ENCODE measurements around the gene KCNIP4.
"Not testable (repeated sequence)": the region's sequence is repeated elsewhere in the genome, so short reads cannot be mapped to it uniquely, and the experiment has no call there.

Gene KCNIP4

GRCh38 chr4:21452931-21453330 is 495.6 kb downstream of the KCNIP4 start:
- DNase-seq: no peak

- DNase-seq: no peak
These were observed 497.5 kb downstream of the KCNIP4 start for GRCh38 chr4:21451032-21451431.

- DNase-seq: no peak
These were observed 498.2 kb downstream of the KCNIP4 start for GRCh38 chr4:21450331-21450730.

- no peak for DNase-seq
These were observed 501.1 kb downstream of the KCNIP4 start for GRCh38 chr4:21447301-21448054.

- no peak for DNase-seq
These were observed 528.4 kb downstream of the KCNIP4 start for GRCh38 chr4:21420166-21420565.

- no peak for DNase-seq
These were observed 532.8 kb downstream of the KCNIP4 start for GRCh38 chr4:21415728-21416127.

GRCh38 chr4:21413807-21414370 is 534.7 kb downstream of the KCNIP4 start:
- DNase-seq: no peak

GRCh38 chr4:21411086-21411485 is 537.5 kb downstream of the KCNIP4 start:
- DNase-seq: no peak

GRCh38 chr4:21410372-21410771 is 538.2 kb downstream of the KCNIP4 start:
- no peak for DNase-seq

GRCh38 chr4:21387683-21388082 is 560.9 kb downstream of the KCNIP4 start:
- DNase-seq: no peak

GRCh38 chr4:21386166-21386780 is 562.3 kb downstream of the KCNIP4 start:
- DNase-seq: no peak

- DNase-seq: no peak
These were observed 562.9 kb downstream of the KCNIP4 start for GRCh38 chr4:21385706-21386105.

- DNase-seq: no peak
These were observed 564.0 kb downstream of the KCNIP4 start for GRCh38 chr4:21384609-21385008.

GRCh38 chr4:21380861-21381260 is 567.7 kb downstream of the KCNIP4 start:
- no peak for DNase-seq

- no peak for DNase-seq
These were observed 571.5 kb downstream of the KCNIP4 start for GRCh38 chr4:21377046-21377445.

- DNase-seq: no peak
These were observed 572.4 kb downstream of the KCNIP4 start for GRCh38 chr4:21376176-21376575.

- DNase-seq: no peak
These were observed 573.8 kb downstream of the KCNIP4 start for GRCh38 chr4:21374641-21375368.

- no peak for DNase-seq
These were observed 581.0 kb downstream of the KCNIP4 start for GRCh38 chr4:21367567-21367966.

- DNase-seq: no peak
These were observed 581.7 kb downstream of the KCNIP4 start for GRCh38 chr4:21366840-21367239.

- DNase-seq: no peak
These were observed 582.3 kb downstream of the KCNIP4 start for GRCh38 chr4:21366312-21366711.

GRCh38 chr4:21363701-21364100 is 584.9 kb downstream of the KCNIP4 start:
- DNase-seq: no peak

GRCh38 chr4:21352354-21352753 is 596.2 kb downstream of the KCNIP4 start:
- DNase-seq: not testable (repeated sequence)

GRCh38 chr4:21347142-21347541 is 601.4 kb downstream of the KCNIP4 start:
- no peak for DNase-seq

Data from stimulated activated CD4-positive, alpha-beta T cell treated with anti-CD3 and anti-CD28 coated beads, Interleukin-15, amount 100 ng/mL, for 24 hours (primary cell).